Measurements from ENCODE around the gene IPO8. TPM values are rescaled to one million over a fixed set of nuclear protein-coding genes. Genes with fewer than 3 reads are reported as not detected.

The IPO8 gene
- total and polyA plus RNA-seq, 2 of the 8 experiments (the other 6 are each of a cell fraction or from before 2014, with no cell fraction given), result 7.2 to 59.8 TPM

DNA sequence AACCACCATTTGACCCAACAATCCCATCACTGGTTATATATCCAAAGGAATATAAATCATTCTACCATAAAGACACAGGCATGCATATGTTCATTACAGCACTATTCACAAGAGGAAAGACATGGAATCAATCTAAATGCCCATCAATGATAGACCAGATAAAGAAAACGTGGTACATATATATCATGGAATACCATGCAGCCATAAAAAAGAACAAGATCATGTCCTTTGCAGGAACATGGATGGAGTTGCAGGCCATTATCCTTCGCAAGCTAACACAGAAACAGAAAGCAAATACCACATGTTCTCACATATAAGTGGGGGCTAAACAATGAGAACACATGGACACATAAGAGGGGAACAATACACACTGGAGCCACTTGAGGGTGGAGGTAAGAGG lies 43.4 kb upstream of the IPO8 start (continued):
- TF ChIP-seq, protein P1, sequence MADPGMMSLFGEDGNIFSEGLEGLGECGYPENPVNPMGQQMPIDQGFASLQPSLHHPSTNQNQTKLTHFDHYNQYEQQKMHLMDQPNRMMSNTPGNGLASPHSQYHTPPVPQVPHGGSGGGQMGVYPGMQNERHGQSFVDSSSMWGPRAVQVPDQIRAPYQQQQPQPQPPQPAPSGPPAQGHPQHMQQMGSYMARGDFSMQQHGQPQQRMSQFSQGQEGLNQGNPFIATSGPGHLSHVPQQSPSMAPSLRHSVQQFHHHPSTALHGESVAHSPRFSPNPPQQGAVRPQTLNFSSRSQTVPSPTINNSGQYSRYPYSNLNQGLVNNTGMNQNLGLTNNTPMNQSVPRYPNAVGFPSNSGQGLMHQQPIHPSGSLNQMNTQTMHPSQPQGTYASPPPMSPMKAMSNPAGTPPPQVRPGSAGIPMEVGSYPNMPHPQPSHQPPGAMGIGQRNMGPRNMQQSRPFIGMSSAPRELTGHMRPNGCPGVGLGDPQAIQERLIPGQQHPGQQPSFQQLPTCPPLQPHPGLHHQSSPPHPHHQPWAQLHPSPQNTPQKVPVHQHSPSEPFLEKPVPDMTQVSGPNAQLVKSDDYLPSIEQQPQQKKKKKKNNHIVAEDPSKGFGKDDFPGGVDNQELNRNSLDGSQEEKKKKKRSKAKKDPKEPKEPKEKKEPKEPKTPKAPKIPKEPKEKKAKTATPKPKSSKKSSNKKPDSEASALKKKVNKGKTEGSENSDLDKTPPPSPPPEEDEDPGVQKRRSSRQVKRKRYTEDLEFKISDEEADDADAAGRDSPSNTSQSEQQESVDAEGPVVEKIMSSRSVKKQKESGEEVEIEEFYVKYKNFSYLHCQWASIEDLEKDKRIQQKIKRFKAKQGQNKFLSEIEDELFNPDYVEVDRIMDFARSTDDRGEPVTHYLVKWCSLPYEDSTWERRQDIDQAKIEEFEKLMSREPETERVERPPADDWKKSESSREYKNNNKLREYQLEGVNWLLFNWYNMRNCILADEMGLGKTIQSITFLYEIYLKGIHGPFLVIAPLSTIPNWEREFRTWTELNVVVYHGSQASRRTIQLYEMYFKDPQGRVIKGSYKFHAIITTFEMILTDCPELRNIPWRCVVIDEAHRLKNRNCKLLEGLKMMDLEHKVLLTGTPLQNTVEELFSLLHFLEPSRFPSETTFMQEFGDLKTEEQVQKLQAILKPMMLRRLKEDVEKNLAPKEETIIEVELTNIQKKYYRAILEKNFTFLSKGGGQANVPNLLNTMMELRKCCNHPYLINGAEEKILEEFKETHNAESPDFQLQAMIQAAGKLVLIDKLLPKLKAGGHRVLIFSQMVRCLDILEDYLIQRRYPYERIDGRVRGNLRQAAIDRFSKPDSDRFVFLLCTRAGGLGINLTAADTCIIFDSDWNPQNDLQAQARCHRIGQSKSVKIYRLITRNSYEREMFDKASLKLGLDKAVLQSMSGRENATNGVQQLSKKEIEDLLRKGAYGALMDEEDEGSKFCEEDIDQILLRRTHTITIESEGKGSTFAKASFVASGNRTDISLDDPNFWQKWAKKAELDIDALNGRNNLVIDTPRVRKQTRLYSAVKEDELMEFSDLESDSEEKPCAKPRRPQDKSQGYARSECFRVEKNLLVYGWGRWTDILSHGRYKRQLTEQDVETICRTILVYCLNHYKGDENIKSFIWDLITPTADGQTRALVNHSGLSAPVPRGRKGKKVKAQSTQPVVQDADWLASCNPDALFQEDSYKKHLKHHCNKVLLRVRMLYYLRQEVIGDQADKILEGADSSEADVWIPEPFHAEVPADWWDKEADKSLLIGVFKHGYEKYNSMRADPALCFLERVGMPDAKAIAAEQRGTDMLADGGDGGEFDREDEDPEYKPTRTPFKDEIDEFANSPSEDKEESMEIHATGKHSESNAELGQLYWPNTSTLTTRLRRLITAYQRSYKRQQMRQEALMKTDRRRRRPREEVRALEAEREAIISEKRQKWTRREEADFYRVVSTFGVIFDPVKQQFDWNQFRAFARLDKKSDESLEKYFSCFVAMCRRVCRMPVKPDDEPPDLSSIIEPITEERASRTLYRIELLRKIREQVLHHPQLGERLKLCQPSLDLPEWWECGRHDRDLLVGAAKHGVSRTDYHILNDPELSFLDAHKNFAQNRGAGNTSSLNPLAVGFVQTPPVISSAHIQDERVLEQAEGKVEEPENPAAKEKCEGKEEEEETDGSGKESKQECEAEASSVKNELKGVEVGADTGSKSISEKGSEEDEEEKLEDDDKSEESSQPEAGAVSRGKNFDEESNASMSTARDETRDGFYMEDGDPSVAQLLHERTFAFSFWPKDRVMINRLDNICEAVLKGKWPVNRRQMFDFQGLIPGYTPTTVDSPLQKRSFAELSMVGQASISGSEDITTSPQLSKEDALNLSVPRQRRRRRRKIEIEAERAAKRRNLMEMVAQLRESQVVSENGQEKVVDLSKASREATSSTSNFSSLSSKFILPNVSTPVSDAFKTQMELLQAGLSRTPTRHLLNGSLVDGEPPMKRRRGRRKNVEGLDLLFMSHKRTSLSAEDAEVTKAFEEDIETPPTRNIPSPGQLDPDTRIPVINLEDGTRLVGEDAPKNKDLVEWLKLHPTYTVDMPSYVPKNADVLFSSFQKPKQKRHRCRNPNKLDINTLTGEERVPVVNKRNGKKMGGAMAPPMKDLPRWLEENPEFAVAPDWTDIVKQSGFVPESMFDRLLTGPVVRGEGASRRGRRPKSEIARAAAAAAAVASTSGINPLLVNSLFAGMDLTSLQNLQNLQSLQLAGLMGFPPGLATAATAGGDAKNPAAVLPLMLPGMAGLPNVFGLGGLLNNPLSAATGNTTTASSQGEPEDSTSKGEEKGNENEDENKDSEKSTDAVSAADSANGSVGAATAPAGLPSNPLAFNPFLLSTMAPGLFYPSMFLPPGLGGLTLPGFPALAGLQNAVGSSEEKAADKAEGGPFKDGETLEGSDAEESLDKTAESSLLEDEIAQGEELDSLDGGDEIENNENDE (IDR thresholded peaks at IDR 0.05; ENCODE audit: insufficient replicate concordance, low read length), result no peak
- TF ChIP-seq RBBP5 (IDR thresholded peaks at IDR 0.05; ENCODE audit: borderline replicate concordance, low read depth, low read length) (no peak), TCF12 (IDR thresholded peaks at IDR 0.05; ENCODE audit: low read depth, low read length) (no peak), NRF1 (IDR thresholded peaks at IDR 0.05; ENCODE audit: low read depth, low read length) (no peak), KDM4A (IDR thresholded peaks at IDR 0.05; ENCODE audit: low read depth, low read length, severe bottlenecking) (no peak), SP2 (IDR thresholded peaks at IDR 0.05; ENCODE audit: low read length) (no peak), CHD1 (IDR thresholded peaks at IDR 0.05; ENCODE audit: low read depth, low read length) (no peak), SIX5 (IDR thresholded peaks at IDR 0.05; ENCODE audit: low read depth, low read length) (no peak)
- TF ChIP-seq, protein P2, sequence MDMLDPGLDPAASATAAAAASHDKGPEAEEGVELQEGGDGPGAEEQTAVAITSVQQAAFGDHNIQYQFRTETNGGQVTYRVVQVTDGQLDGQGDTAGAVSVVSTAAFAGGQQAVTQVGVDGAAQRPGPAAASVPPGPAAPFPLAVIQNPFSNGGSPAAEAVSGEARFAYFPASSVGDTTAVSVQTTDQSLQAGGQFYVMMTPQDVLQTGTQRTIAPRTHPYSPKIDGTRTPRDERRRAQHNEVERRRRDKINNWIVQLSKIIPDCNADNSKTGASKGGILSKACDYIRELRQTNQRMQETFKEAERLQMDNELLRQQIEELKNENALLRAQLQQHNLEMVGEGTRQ (IDR thresholded peaks at IDR 0.05; ENCODE audit: low read length), result no peak
